ENCODE data around the gene BTBD1. TPM values are rescaled to one million over a fixed set of nuclear protein-coding genes. Genes with fewer than 3 reads are reported as not detected.

The BTBD1 gene
- total RNA-seq, 2 donors from 2014 or later = 35.9 to 37.0 TPM

- H3K27me3 Mint-ChIP-seq (ENCODE audit: insufficient read depth) = peaks cover 44% of the 10 kb centered on the region
- no peaks in the 10 kb centered on the region for H3K9me3 Mint-ChIP-seq
- Histone ChIP-seq H3K36me3 (ENCODE audit: control insufficient read depth, insufficient read depth, low read length) (no peaks in the 10 kb centered on the region), H3K4me1 (ENCODE audit: control insufficient read depth, insufficient read depth, low read length) (no peaks in the 10 kb centered on the region), H3K9ac (ENCODE audit: extremely low read depth, low read length, poor library complexity, severe bottlenecking) (no peak overlapping the region), H3K27me3 (ENCODE audit: control insufficient read depth, insufficient read depth, low read length, poor library complexity, severe bottlenecking) (peaks cover 28% of the 10 kb centered on the region), H3K4me3 (ENCODE audit: low read length) (no peak overlapping the region), H3K9me3 (ENCODE audit: control insufficient read depth, low read length) (no peaks in the 10 kb centered on the region), H3K27ac (ENCODE audit: low read depth, low read length) (no peak overlapping the region)
- DNase-seq = no peak
- no peak overlapping the region for H3K27ac Mint-ChIP-seq
- H3K36me3 Mint-ChIP-seq (ENCODE audit: low read depth) = no peaks in the 10 kb centered on the region
- peaks cover 7% of the 10 kb centered on the region for H3K4me1 Mint-ChIP-seq
- no peak overlapping the region for H3K4me3 Mint-ChIP-seq
- TF ChIP-seq CTCF (conservative IDR thresholded peaks at IDR 0.05) = no peak
- WGBS, 2 experiments (ENCODE audit: insufficient coverage in 1 of 2, insufficient read length in 1 of 2) = 89 to 93% methylated on average over 8 to 12 of the region's 12 CpGs
These were observed 42.5 kb upstream of the BTBD1 start for GRCh38 chr15:83109532-83109931.

GRCh38 chr15:83108266-83109219, 41.5 kb upstream of the BTBD1 start:
- H3K4me1 Mint-ChIP-seq = peaks cover 7% of the 10 kb centered on the region
- H3K36me3 Mint-ChIP-seq (ENCODE audit: low read depth) = no peaks in the 10 kb centered on the region
- WGBS, 2 experiments (ENCODE audit: insufficient coverage in 1 of 2, insufficient read length in 1 of 2) = 80 to 95% methylated on average over 14 to 21 of the region's 21 CpGs
- no peak overlapping the region for H3K27ac ChIP-seq (ENCODE audit: low read depth, low read length)
- no peaks in the 10 kb centered on the region for H3K9me3 ChIP-seq (ENCODE audit: control insufficient read depth, low read length)
- H3K9ac ChIP-seq (ENCODE audit: extremely low read depth, low read length, poor library complexity, severe bottlenecking) = no peak overlapping the region
- H3K27ac Mint-ChIP-seq = no peak overlapping the region
- no peaks in the 10 kb centered on the region for H3K36me3 ChIP-seq (ENCODE audit: control insufficient read depth, insufficient read depth, low read length)
- TF ChIP-seq CTCF (conservative IDR thresholded peaks at IDR 0.05) = no peak
- peaks cover 52% of the 10 kb centered on the region for H3K27me3 Mint-ChIP-seq (ENCODE audit: insufficient read depth)
- no peaks in the 10 kb centered on the region for H3K4me1 ChIP-seq (ENCODE audit: control insufficient read depth, insufficient read depth, low read length)
- H3K4me3 ChIP-seq (ENCODE audit: low read length) = peak overlapping the region; percentile 75
- no peaks in the 10 kb centered on the region for H3K9me3 Mint-ChIP-seq
- H3K4me3 Mint-ChIP-seq = peak overlapping the region; percentile 54
- peaks cover 28% of the 10 kb centered on the region for H3K27me3 ChIP-seq (ENCODE audit: control insufficient read depth, insufficient read depth, low read length, poor library complexity, severe bottlenecking)
- DNase-seq = peak; percentile 63

GRCh38 chr15:83107841-83108181, 40.8 kb upstream of the BTBD1 start:
- Histone ChIP-seq H3K27me3 (ENCODE audit: control insufficient read depth, insufficient read depth, low read length, poor library complexity, severe bottlenecking) (peaks cover 28% of the 10 kb centered on the region), H3K36me3 (ENCODE audit: control insufficient read depth, insufficient read depth, low read length) (no peaks in the 10 kb centered on the region), H3K4me1 (ENCODE audit: control insufficient read depth, insufficient read depth, low read length) (no peaks in the 10 kb centered on the region), H3K9me3 (ENCODE audit: control insufficient read depth, low read length) (no peaks in the 10 kb centered on the region), H3K27ac (ENCODE audit: low read depth, low read length) (no peak overlapping the region), H3K9ac (ENCODE audit: extremely low read depth, low read length, poor library complexity, severe bottlenecking) (no peak overlapping the region), H3K4me3 (ENCODE audit: low read length) (peak overlapping the region; percentile 75)
- Mint-ChIP-seq H3K4me1 (peaks cover 7% of the 10 kb centered on the region), H3K36me3 (ENCODE audit: low read depth) (no peaks in the 10 kb centered on the region), H3K9me3 (no peaks in the 10 kb centered on the region), H3K27ac (no peak overlapping the region), H3K27me3 (ENCODE audit: insufficient read depth) (peaks cover 52% of the 10 kb centered on the region), H3K4me3 (peak overlapping the region; percentile 54)
- TF ChIP-seq CTCF (conservative IDR thresholded peaks at IDR 0.05) = no peak
- WGBS, 2 experiments (ENCODE audit: insufficient coverage in 1 of 2, insufficient read length in 1 of 2) = 38 to 61% methylated on average over 9 to 30 of the region's 30 CpGs
- no peak for DNase-seq

All from endodermal cell (in vitro differentiated cells).